Thyroid gland (tissue), 4 donors: ENCODE results near the gene CCNL1.

ENCODE experiments used
- CTCF ChIP-seq, 6 experiments: fragments of 200-600 bp in 3 of 6; fragments of 450-650 bp in 3 of 6; sonication (generic) in 3 of 6; IDR thresholded peaks; one replicate each; pipeline ENCODE4 v1.5.1; 2016 to 2019; ENCODE audit warnings: antibody characterized with exemption in 6 of 6, mild to moderate bottlenecking in 2 of 6, inconsistent platforms in 1 of 6, moderate library complexity in 1 of 6
- POLR2A ChIP-seq, 2 donors: fragments of 450-650 bp; IDR thresholded peaks; one replicate each; pipeline ENCODE4 v1.6.1; 2017; ENCODE audit warnings: antibody characterized with exemption in 2 of 2, mild to moderate bottlenecking in 2 of 2, moderate library complexity in 1 of 2

GRCh38 chr3:157099326-157100095 is 60.4 kb downstream of the CCNL1 start:
- TF ChIP-seq CTCF (IDR thresholded peaks at IDR 0.05) = no peak
- no peak for TF ChIP-seq POLR2A (IDR thresholded peaks at IDR 0.05)
